GM12878 (cell line): Measurements from ENCODE around the gene NEGR1. TPM values are rescaled to one million over a fixed set of nuclear protein-coding genes. Genes with fewer than 3 reads are reported as not detected.
"Not testable (repeated sequence)": the region's sequence is repeated elsewhere in the genome, so short reads cannot be mapped to it uniquely, and the experiment has no call there.

Experiments used
- ATAC-seq: fragments of 200-7000 bp; cut with Tn5 transposase; 3 replicates; pipeline ENCODE4 v1.9.1; 2020; ENCODE audit warnings: mild to moderate bottlenecking, moderate library complexity
- BruUV-seq: library from RNA; stranded (reverse); fragments of 400-500 nt; replicated peaks from 2 replicates; lab custom pipeline; 2021; lab: Mats Ljungman, UMichigan
- CTCF ChIA-PET: fragments of 300-600 bp; sonication (Branson Sonifier 250); formaldehyde crosslinking; extraction: SDS; loops from one replicate; lab custom pipeline; 2021; ENCODE audit warnings: inconsistent platforms; lab: Yijun Ruan, JAX
- POLR2A ChIA-PET: fragments of 350-600 bp; formaldehyde crosslinking; extraction: SDS; loops from one replicate; lab custom pipeline; 2021; ENCODE audit warnings: inconsistent platforms; lab: Charles Lee
- RAD21 ChIA-PET: fragments of 300-600 bp; sonication (Branson Sonifier 250); formaldehyde crosslinking; loops from one replicate; lab custom pipeline; 2023; ENCODE audit warnings: antibody characterized with exemption; ENCODE audit not compliant: unreplicated experiment; lab: Charles Lee
- SMC1A ChIA-PET: fragments of 300-600 bp; sonication (Branson Sonifier 250); formaldehyde crosslinking; loops from one replicate; lab custom pipeline; 2023; ENCODE audit not compliant: unreplicated experiment, uncharacterized antibody; lab: Charles Lee
- DNase-seq: peaks from one replicate; pipeline ENCODE4 v3.0.0-alpha.2; 2011; ENCODE audit warnings: low read depth, low spot score
- FAIRE-seq: peaks from 3 replicates; lab custom pipeline; 2011; peaks lifted over from hg19 to GRCh38; lab: Jason Lieb, UNC
- H2AFZ ChIP-seq: 2 replicates; pipeline ENCODE4 v1.6.0; 2011; ENCODE audit warnings: low read depth, low read length, control low read depth; ENCODE audit not compliant: control insufficient read depth
- H3K27ac ChIP-seq: 2 replicates; pipeline ENCODE4 v1.5.1; 2011; ENCODE audit warnings: control low read depth; ENCODE audit not compliant: control insufficient read depth, insufficient read depth
- H3K27me3 ChIP-seq, 2 experiments: replicated peaks in 1 of 2; 2 replicates each; pipeline versions ENCODE4 v1.6.0 to v1.6.1; 2011; ENCODE audit warnings: low read length in 1 of 2; ENCODE audit not compliant: control insufficient read depth in 2 of 2, insufficient read depth in 2 of 2
- H3K36me3 ChIP-seq, 2 experiments: 2 replicates each; pipeline ENCODE4 v1.5.1; 2011; ENCODE audit warnings: low read length in 1 of 2; ENCODE audit not compliant: control insufficient read depth in 2 of 2, insufficient read depth in 2 of 2
- H3K4me1 ChIP-seq: 2 replicates; pipeline ENCODE4 v1.6.1; 2011; ENCODE audit warnings: mild to moderate bottlenecking, low read length, moderate library complexity, mixed read lengths; ENCODE audit not compliant: control insufficient read depth, insufficient read depth
- H3K4me2 ChIP-seq: 2 replicates; pipeline ENCODE4 v1.6.0; 2011; ENCODE audit warnings: control low read depth; ENCODE audit not compliant: control insufficient read depth, insufficient read depth
- H3K4me3 ChIP-seq: fragments of 200-600 bp; sonication (generic); 2 replicates; pipeline ENCODE4 v1.5.1; 2016
- H3K79me2 ChIP-seq: 2 replicates; pipeline ENCODE4 v1.6.0; 2011; ENCODE audit warnings: low read length; ENCODE audit not compliant: control insufficient read depth, insufficient read depth
- H3K9ac ChIP-seq: 2 replicates; pipeline ENCODE4 v1.8.0; 2011; ENCODE audit warnings: low read length, control low read depth, mixed read lengths; ENCODE audit not compliant: control insufficient read depth, insufficient read depth
- H3K9me3 ChIP-seq: replicated peaks from 3 replicates; pipeline ENCODE4 v1.5.1; 2011; ENCODE audit warnings: mild to moderate bottlenecking, low read length; ENCODE audit not compliant: control insufficient read depth, insufficient read depth
- H4K20me1 ChIP-seq: 2 replicates; pipeline ENCODE4 v1.6.0; 2011; ENCODE audit not compliant: control insufficient read depth, insufficient read depth
- ATF2 ChIP-seq: IDR thresholded peaks from 2 replicates; pipeline ENCODE4 v1.6.1; 2012; ENCODE audit warnings: low read length, inconsistent platforms
- BRCA1 ChIP-seq: IDR thresholded peaks from 2 replicates; pipeline ENCODE4 v1.6.1; 2011; ENCODE audit warnings: low read depth, low read length, improper control_type of control experiment
- CHD1 ChIP-seq: IDR thresholded peaks from 2 replicates; pipeline ENCODE4 v1.6.1; 2012; ENCODE audit warnings: low read depth, low read length, improper control_type of control experiment
- ESRRA ChIP-seq: IDR thresholded peaks from 2 replicates; pipeline ENCODE4 v1.6.1; 2012; ENCODE audit warnings: mild to moderate bottlenecking, low read length, improper control_type of control experiment
- MTA3 ChIP-seq: IDR thresholded peaks from 2 replicates; pipeline ENCODE4 v1.6.1; 2012; ENCODE audit warnings: low read length, inconsistent platforms, borderline replicate concordance
- NKRF ChIP-seq: fragments of 450-650 bp; conservative IDR thresholded peaks from 2 replicates; pipeline ENCODE4 v1.6.1; 2017; ENCODE audit warnings: mild to moderate bottlenecking, moderate library complexity
- PAX5 ChIP-seq: IDR thresholded peaks from 2 replicates; pipeline ENCODE4 v1.6.1; 2011; ENCODE audit warnings: low read depth, low read length, borderline replicate concordance
- ZNF622 ChIP-seq: fragments of 450-650 bp; IDR thresholded peaks from 2 replicates; pipeline ENCODE4 v1.6.1; 2017; ENCODE audit warnings: mild to moderate bottlenecking, inconsistent platforms
- WGBS: methylation state at CpG from one replicate; pipeline ENCODE4 v1.1.6; 2016; ENCODE audit warnings: low lambda C conversion rate; ENCODE audit not compliant: insufficient replicate concordance, insufficient coverage; ENCODE audit errors: missing lambda C conversion rate; 5-methylcytosine and 5-hydroxymethylcytosine counted together
- in situ Hi-C: fragments of 300-500 bp; cut with MboI; formaldehyde crosslinking; loops from 9 replicates; pipeline ENCODE4 v1.14.3; 2018; ENCODE audit warnings: mixed read lengths
- intact Hi-C: fragments of 100-400 bp; cut with micrococcal nuclease; formaldehyde crosslinking; loops from one replicate; pipeline ENCODE4 v1.14.2; 2022; ENCODE audit not compliant: unreplicated experiment
- polyA plus RNA-seq, 11 experiments: library from polyadenylated mRNA; depleted of rRNA in 4 of 11; unstranded in 6 of 11; stranded (reverse) in 5 of 11; fragments of >200 nt; fragmentation: Nextera tagmentation in 4 of 11; fragmentation: Illumina TruSeq in 1 of 11; extraction: Ambion mirVana in 4 of 11; extraction: Trizol in 1 of 11; gene quantifications; 1 replicate in 1 of 11; 2 replicates in 10 of 11; pipeline versions ENCODE4 v1.2.1 to v1.2.3, GENCODE V29; 2011 to 2016; ENCODE audit warnings: inconsistent platforms in 2 of 11, missing spikeins in 2 of 11, low read depth in 1 of 11
- total RNA-seq, 4 experiments: library from RNA; depleted of rRNA in 3 of 4; stranded (reverse); fragments of >200 nt in 3 of 4; fragmentation: Illumina TruSeq in 1 of 4; extraction: Trizol in 1 of 4; gene quantifications; 2 replicates each; pipeline versions ENCODE4 v1.2.1 to v1.2.3, GENCODE V29; 2013 to 2021

Gene NEGR1
- total and polyA plus RNA-seq, 10 of the 15 experiments (the other 5 are each of a cell fraction or from before 2014, with no cell fraction given), result under 0.01 to 0.03 (median 0.01) TPM; not detected in 7

GRCh38 chr1:72241397-72241796 is 40.9 kb downstream of the NEGR1 start:
- no peaks in the 10 kb centered on the region for H3K27me3 ChIP-seq
- CTCF ChIA-PET, result no interaction called here

GRCh38 chr1:72235931-72236330 is 46.4 kb downstream of the NEGR1 start:
- H3K27ac ChIP-seq, H3K4me2 ChIP-seq, H3K36me3 ChIP-seq, FAIRE-seq, H4K20me1 ChIP-seq, POLR2A ChIA-PET, H2AFZ ChIP-seq, H3K27me3 ChIP-seq, intact Hi-C loops, SMC1A ChIA-PET, H3K4me1 ChIP-seq, H3K4me3 ChIP-seq, H3K9me3 ChIP-seq, RAD21 ChIA-PET, DNase-seq, BruUV-seq, CTCF ChIA-PET, H3K9ac ChIP-seq, H3K79me2 ChIP-seq, ATAC-seq, in situ Hi-C loops: not testable (repeated sequence)

More at GRCh38 chr1:72241397-72241796, 40.9 kb downstream of the NEGR1 start:
- RAD21 ChIA-PET, result no interaction called here
- TF ChIP-seq MTA3 (no peak), ATF2 (no peak), ESRRA (no peak), BRCA1 (no peak), ZNF622 (no peak), PAX5 (no peak), CHD1 (no peak), NKRF (no peak)
- 85% methylated on average over 1 of the region's 1 CpG for WGBS
- Histone ChIP-seq H3K36me3 (no peaks in the 10 kb centered on the region), H2AFZ (no peak overlapping the region), H3K4me1 (no peaks in the 10 kb centered on the region), H3K27ac (no peak overlapping the region), H4K20me1 (no peaks in the 10 kb centered on the region), H3K9ac (no peak overlapping the region), H3K4me2 (no peak overlapping the region), H3K79me2 (no peaks in the 10 kb centered on the region), H3K9me3 (no peaks in the 10 kb centered on the region), H3K4me3 (no peak overlapping the region)
- no peak for FAIRE-seq
- in situ Hi-C loops (no loop called here), intact Hi-C loops (no loop called here)
- no TSS peak for BruUV-seq
- SMC1A ChIA-PET, result no interaction called here
- POLR2A ChIA-PET, result no interaction called here
- no peak for ATAC-seq
- no peak for DNase-seq
